Inferior parietal cortex (tissue), 1 donor: ENCODE results near the gene PRR30.
"Not testable (repeated sequence)": the region's sequence is repeated elsewhere in the genome, so short reads cannot be mapped to it uniquely, and the experiment has no call there.

Experiments used
- DNase-seq: peaks from one replicate; pipeline ENCODE4 v3.0.0-alpha.2; 2016; ENCODE audit errors: extremely low spot score

Gene PRR30

DNA sequence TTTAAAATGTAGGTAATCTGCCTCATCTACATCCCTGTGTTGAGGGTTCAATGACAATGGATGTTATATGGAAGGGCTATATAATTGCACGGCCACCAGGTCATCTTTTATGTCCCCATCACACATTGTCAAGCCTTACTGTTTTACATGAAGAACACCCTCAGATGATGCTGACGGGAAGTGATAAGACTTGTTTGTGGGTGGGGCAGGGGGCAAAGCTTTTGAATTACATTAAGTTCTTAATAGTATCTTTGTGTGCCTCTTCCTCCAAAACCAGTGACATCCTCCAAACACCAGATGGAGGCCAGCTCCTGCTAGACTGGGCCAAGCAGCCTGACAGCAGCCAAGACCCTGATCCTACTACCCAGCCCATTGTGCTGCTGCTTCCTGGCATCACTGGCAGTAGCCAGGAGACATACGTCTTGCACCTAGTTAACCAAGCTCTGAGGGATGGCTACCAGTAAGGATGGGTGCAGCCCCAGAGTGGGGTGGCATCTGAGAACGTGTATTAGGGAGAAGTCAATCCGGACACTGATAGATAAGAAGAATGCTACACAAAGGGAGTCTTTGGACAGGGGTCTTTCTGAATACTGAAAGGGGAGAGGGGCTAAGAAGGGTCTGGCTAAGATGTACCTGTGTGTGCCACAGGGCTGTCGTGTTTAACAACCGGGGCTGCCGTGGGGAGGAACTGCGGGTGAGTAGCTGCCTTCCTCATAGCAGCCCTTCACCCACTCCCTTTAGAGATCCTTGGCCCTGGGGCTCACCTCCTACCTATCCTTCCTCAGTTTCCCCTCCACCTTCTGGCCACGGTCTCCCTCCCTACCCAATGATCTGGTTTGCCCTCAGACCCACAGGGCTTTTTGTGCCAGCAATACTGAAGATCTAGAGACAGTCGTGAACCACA is 10.3 kb downstream of the PRR30 start:
- DNase-seq = no peak

DNA sequence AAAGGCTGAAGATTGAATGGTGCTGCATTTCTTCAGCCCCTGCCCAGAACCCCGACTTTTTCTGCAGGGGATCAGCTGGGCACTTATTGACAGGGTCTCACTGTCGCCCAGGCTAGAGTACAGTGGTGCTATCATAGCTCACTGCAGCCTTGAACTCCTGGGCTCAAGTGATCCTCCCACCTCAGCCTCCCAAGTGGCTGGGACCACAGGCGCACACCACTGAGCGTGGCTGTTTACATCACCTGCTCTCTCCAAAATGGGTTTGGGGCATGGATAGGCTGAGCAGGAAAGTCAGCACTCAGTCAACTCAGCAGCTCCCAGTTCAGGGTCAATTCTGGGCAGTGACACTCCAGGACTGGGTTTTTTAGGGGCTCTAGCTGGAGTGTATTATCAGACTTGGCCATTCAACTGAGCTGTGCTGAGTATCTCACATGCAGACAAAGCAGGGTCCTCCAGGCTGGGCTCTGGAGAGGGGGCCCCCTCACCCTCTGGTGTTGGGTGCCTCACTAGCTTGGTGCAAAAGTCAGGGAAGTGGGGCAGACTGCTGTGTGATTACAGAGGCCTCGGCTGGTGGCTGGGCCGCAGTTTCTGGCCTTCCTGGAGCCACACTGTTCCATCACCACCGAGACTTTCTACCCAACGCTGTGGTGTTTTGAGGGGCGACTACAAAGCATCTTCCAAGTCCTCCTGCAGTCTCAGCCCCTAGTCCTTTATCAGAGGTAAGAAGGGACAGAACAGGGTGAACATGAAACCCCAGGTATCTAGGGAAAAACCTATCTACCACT is 11.1 kb downstream of the PRR30 start:
- no peak for DNase-seq

DNA sequence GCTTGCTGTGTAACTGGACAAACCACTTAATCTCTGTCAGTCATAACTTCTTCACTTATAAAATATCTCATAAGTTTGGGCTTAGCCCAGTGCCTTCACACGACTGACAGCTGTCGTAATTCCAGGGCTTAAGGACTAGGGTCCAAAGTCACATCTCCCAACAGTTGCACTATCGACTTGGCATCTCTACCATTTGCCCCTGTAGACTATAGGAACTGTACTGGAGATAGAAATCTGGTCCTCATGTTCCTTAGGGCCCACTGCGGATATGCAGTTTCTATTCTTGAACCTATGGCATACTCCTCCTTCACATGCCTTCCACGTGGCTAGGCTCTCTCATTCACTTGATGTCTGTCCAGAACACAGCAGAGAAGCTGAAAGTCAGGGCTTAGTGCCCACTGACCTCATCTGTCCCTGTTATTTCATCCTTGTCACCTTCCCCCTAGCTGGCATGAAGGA is 12.9 kb downstream of the PRR30 start:
- no peak for DNase-seq

DNA sequence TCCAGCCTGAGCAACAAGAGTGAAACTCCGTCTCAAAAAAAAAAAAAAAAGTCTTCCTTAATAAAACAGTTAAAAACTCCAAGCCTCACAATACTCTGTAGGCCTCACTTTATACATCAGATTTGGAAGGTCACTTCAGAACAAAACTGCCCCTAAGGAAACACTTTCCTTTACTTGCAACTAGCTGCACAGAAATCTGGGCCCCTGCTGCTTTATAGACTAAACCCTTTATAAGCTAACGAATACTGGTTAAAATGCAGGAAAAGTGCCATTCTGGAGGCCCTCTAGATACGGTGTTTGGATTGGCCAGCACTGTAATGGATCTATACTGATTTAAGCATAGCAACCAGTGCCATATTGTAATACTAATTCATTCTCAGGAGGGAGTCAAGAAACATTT is 14.1 kb downstream of the PRR30 start:
- no peak for DNase-seq

DNA sequence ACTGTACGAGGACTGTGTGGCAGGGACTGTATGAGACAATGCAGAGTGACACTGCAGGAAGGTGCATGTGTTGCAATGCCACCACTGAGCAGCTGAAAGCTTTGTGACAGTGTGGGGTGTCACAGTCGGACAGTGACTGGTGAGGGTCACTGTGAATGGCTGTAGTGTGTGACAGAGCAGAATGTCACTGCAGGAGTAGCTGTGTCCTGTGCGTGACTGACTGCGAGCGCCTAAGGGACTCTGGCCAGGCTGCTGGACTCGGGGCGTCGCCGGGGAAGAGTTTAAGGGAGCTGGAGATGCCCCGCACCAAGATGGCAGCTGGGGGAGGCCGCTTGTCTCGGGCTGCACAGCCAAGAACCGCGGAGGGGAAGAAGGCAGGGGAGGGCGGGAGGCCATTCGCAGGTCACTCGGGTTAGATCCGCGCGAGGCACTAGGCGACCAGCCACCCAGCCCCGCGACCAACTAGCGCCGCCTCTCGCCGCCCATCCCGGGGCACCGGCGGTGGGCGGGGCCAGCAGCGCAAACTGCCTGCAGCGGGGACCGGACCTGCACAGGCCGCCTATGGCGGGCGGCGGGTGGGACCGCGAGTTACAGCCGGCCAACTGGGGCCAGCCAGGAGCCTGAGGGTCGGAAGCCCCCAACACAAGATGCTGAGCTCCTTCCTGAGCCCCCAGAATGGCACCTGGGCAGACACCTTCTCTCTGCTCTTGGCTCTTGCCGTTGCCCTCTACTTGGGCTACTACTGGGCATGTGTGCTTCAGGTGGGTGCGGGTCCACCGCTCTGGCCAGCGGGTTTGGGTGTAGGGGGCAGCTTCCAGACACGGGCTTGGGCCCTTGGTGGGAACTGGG is 15.7 kb downstream of the PRR30 start, which contains the start of gene ABHD1:
TSS of gene ABHD1 (plus strand) at position 514 of the 849 bp plus-strand sequence. CDS start at position 648, 134 bp downstream.
- peak; percentile 63 for DNase-seq

DNA sequence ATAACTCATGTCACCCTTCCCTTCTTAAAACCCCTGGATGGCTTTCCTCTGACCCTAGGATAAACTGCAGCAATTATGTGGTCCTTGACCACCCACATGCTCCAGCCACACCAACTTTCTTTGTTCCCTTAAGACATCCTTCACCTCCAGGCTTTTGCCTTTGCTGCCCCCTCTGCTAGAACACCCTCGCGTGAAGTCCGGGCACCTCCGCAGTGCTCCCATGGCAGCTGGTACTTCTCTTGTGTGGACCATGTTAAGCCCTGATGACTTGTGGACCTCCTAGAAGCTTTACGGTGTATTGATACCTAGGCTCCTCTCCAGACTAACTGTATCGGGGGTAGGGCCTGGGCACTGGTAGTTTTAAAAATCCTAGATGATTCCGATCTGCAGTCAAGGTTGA is 16.4 kb downstream of the PRR30 start:
- no peak for DNase-seq

DNA sequence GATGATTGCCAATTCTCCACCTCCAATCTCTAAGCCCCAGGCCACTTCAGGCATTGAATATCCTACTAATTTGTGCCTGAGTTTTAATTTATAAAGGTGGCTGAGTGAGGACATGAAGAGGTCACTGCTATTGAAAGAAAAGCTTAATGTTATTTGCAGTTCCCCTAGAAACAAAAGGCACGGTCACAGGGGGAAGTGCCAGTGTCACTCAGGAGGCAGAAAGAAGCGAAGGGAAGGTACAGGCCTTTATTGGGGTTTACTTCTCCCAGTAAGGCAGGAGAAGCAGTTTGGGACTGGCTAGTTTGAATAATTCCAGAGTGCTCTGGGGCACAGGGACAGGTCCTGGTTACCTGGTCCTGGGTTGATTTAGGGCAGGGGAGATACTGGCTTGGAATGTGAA is 17.3 kb downstream of the PRR30 start:
- DNase-seq = no peak

DNA sequence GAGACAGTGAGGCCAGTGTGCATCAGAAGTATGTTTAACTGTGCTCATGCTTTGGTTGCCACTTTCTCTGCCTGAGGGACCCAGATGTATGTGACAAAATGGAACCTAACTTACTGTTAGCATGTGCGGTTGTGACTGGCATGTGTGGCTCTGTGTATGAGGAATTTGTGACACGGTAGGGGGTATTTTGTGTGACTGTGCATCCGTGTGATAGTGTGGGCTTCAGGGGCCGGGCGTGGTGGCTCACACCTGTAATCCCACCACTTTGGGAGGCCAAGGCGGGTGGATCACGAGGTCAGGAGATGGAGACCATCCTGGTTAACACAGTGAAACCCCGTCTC is 19.9 kb downstream of the PRR30 start:
- DNase-seq = not testable (repeated sequence)

DNA sequence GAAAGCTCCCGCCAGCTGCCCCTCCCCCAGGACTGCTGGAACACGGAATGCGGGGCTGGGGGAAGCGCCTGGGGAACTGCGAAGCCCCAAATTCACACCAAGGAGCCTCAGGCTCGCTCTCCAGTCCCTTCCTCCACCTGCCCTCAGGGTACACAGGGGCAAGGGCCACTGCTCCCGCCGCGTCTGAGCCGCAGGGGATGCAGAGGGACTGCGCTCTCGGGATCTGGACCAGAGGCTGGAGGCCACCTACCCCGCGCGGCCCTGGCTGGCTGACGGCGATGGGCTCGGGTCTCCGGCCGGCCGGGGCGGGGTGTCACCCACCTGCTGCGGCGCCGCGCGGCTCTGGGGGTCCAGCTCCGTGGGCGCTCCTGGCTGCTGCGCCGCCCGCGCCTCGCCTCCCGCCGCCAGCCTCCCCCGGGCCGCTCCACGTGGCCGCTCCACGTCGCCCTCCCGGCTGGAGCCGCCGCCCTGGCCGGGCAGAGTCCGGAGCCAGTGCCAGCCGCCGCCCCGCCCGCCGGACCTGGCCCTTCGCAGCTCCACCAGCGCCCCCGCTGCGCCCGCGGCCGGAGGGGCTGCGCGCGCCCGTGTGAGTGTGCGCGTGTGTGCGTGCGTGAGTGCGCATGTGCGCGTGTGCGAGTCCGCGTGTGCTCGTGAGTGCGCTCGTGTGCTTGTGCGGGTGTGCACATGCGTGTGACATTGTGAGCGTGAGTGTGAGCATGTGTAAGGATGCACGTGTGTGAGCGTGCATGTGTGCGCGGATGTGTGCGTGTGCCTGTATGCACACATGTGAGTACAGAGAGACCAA is 20.5 kb downstream of the PRR30 start, which contains the start of gene CGREF1:
TSS of gene CGREF1 (minus strand) at position 604 of the 805 bp plus-strand sequence. CDS start 14,762 bp downstream, outside the sequence.
- DNase-seq = no peak

DNA sequence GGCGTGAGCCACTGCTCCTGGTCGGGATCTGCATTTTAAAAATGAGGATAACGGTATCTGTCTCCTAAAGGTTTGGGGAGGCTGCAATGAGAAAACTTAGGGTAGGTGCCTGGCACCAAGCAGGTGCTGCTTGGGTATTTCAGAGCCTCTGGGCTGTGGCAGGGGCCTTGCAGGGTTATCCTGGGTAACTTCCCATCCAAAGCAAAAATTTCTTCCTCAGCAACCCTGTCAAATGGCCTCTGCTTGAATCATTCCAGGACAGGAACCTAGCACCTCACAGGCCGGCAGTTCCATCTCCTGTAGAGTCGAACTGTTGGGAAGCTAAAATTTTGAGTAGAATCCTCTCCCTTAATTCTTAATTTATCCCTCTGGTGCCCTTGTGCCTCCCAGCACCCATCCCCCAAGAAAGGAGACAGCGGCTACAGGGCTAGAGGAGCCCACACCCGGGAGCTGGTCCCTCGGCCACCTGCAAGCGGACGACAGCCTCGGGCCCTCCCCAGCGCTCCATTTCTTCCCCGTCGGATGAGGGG is 21.1 kb downstream of the PRR30 start:
- no peak for DNase-seq

DNA sequence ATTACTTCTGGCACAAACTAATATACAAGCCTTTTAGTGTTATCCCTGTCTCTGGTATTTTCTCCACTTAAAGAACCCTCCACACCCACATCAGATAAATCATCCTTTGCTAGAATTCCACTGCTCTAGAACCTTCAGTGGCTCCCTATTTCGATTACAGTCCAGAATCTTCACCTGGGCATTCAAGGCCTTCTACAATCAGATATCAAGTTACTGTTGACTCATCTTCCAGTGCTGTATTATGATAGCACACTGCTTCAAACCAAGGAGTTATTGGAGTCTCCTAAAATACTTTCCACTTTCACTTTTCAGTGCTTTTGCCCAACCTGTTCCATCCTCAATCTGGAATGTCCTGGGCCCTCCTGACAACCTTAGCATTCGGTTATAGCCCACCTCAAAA is 23.7 kb downstream of the PRR30 start:
- no peak for DNase-seq

DNA sequence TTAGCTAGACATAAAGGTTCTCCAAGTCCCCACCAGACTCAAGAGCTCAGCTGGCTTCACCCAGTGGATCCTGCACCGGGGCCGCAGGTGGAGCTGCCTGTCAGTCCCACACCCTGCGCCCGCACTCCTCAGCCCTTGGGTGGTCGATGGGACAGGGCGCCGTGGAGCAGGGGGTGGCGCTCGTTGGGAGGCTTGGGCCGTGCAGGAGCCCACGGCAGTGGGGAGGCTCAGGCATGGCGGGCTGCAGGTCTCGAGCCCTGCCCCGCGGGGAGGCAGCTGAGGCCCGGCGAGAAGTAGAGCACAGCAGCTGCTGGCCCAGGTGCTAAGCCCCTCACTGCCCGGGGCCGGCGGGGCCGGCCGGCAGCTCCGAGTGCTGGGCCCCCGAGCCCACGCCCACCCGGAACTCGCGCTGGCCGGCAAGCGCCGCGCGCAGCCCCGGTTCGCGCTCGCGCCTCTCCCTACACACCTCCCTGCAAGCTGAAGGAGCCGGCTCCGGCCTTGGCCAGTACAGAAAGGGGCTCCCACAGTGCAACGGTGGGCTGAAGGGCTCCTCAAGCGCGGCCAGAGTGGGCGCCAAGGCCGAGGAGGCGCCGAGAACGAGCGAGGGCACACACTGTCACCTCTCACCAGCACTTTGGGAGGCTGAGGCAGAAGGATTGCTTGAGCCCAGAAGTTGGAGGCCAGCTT is 27.7 kb downstream of the PRR30 start:
- DNase-seq = not testable (repeated sequence)

DNA sequence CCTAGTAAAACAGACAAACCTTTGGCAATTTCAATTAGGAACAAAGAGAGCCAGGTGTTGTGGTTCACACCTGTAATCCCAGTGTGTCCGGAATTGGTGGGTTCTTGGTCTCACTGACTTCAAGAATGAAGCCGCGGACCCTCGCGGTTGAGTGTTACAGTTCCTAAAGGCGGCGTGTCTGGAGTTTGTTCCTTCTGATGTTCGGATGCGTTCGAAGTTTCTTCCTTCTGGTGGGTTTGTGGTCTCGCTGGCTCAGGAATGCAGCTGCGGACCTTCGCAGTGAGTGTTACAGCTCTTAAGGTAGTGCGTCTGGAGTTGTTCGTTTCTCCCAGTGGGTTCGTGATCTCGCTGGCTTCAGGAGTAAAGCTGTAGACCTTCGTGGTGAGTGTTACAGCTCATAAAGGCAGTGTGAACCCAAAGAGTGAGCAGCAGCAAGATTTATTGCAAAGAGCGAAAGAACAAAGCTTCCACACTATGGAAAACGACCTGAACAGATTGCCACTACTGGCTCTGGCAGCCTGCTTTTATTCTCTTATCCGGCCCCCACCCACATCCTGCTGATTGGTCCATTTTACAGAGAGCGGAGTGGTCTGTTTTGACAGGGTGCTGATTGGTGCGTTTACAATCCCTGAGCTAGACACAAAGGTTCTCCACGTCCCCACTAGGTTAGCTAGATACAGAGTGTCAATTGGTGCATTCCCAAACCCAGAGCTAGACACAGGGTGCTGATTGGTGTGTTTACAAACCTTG is 28.4 kb downstream of the PRR30 start:
- not testable (repeated sequence) for DNase-seq

DNA sequence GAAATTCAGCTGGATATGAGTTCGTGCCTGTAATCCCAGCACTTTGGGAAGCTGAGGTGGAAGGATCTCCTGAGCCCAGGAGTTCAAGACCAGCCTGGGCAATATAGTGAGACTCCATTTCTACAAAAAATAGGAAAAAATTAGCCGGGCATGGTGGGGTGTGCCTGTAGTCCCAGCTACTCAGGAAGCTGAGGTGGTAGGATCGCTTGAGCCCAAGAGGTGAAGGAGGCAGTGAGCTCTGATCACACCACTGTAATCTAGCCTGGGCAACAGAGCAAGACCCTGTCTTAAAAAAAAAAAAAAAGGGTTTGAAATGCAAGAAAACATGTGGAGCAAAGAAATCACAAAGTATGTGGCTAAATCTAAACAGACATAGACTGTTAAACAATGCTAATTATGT is 30.1 kb downstream of the PRR30 start:
- no peak for DNase-seq

DNA sequence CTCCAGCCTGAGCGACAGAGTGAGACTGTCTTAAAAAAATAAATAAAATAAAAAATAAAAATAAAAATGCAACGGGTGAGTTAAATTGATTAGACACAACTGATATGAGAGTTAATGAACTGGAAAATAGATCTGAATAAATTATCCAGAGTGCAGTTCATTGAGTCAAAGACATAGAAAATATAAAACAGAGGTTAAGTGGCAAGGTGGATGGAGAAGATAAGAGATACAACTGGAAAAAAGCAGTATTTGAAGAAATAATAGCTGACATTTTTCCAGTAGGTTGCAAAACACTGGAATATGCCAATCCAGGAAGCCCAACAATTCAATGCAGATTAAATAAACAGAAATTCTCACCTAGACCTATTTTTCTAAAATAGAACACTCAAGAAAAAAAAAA is 31.0 kb downstream of the PRR30 start:
- DNase-seq = no peak

DNA sequence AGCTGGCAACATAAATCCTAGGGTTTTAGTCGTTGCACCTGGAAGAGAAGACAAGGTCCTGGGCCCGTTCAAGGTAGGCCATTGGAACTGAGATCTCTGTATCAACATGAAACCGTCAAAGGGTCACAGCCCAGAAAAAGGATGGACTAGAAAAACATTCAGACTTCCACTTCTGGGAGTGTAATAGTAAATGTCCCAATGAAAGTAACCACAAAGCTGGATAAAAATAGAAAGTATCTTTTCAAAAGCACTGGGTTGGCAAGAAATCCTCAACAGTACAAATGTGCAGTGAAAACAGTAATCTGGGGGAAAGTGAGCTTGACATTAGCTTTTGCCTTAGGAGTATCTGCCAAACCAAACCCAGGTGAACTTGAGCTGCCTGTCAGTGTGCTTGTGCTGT is 33.2 kb downstream of the PRR30 start:
- DNase-seq = no peak

DNA sequence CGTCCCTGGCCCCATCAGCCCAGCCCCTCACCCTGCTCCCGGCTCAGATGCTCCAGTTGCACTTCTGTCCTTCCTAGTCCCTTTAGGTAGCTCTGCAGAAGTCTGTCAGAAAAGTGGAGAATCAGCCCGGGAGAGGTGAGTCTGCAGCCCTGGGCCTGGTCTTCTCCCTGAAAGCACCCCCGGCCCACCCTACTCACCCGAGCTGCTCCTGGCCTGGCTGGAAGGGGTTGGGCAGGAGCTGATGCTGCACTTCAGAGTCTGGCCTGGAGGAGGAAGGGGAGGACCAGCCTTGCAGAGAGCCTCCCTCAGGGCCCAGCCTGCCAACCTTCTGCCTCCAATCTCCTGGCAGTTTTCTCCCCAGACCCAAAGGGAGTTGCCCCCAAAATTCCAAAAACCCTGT is 36.9 kb downstream of the PRR30 start:
- no peak for DNase-seq

DNA sequence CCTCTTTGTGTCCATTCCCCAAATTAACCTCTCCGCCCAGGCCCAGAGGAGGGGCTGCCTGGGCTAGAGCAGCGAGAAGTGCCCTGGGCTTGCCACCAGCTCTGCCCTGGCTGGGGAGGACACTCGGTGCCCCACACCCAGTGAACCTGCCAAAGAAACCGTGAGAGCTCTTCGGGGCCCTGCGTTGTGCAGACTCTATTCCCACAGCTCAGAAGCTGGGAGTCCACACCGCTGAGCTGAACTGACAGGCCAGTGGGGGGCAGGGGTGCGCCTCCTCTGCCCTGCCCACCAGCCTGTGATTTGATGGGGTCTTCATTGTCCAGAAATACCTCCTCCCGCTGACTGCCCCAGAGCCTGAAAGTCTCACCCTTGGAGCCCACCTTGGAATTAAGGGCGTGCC is 39.2 kb downstream of the PRR30 start:
- no peak for DNase-seq

DNA sequence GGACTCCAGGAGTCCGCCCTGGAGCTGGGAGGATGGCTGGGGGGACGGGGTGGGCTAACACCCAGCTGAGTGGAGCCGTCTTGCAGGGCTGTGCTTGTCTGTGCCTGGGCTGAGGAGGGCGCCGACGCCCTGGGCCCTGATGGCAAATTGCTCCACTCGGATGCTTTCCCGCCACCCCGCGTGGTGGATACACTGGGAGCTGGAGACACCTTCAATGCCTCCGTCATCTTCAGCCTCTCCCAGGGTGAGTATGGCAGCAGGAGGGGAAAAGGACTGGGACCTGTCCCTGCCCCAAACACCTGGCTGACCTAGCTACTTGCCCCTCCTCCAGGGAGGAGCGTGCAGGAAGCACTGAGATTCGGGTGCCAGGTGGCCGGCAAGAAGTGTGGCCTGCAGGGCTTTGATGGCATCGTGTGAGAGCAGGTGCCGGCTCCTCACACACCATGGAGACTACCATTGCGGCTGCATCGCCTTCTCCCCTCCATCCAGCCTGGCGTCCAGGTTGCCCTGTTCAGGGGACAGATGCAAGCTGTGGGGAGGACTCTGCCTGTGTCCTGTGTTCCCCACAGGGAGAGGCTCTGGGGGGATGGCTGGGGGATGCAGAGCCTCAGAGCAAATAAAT is 39.8 kb downstream of the PRR30 start:
- DNase-seq = no peak
